HepG2 (cell line): ENCODE data around the gene TUBG1. TPM values are rescaled to one million over a fixed set of nuclear protein-coding genes. Genes with fewer than 3 reads are reported as not detected.

Source experiments
- ARNTL ChIP-seq: sonication (generic); formaldehyde crosslinking; IDR thresholded peaks from 2 replicates; pipeline ENCODE4 v1.4.0; 2020; ENCODE audit warnings: mild to moderate bottlenecking, missing genetic modification reagents
- DZIP1 ChIP-seq: sonication (generic); formaldehyde crosslinking; IDR thresholded peaks from 2 replicates; pipeline ENCODE4 v1.5.0; 2020; ENCODE audit warnings: mild to moderate bottlenecking, missing genetic modification reagents
- GATAD1 ChIP-seq: IDR thresholded peaks from 2 replicates; pipeline ENCODE4 v1.6.1; 2016; ENCODE audit warnings: missing genetic modification reagents, missing compliant biosample characterization
- HMGXB4 ChIP-seq, 2 experiments: sonication (generic) in 1 of 2; formaldehyde crosslinking in 1 of 2; IDR thresholded peaks; 2 replicates each; pipeline versions ENCODE4 v1.4.0 to v1.6.1; 2018 to 2020; ENCODE audit warnings: missing genetic modification reagents in 2 of 2, borderline replicate concordance in 1 of 2, low read depth in 1 of 2, mild to moderate bottlenecking in 1 of 2, missing biosample characterization in 1 of 2
- MAZ ChIP-seq, 2 experiments: sonication (generic) in 1 of 2; formaldehyde crosslinking in 1 of 2; IDR thresholded peaks; 2 replicates each; pipeline versions ENCODE4 v1.5.0 to v1.6.1; 2012 to 2020; ENCODE audit warnings: low read depth in 2 of 2, mild to moderate bottlenecking in 2 of 2, borderline replicate concordance in 1 of 2, improper control_type of control experiment in 1 of 2, low read length in 1 of 2, missing genetic modification reagents in 1 of 2, moderate library complexity in 1 of 2
- MIXL1 ChIP-seq: IDR thresholded peaks from 2 replicates; pipeline ENCODE4 v1.6.1; 2016
- PATZ1 ChIP-seq: sonication (generic); formaldehyde crosslinking; IDR thresholded peaks from 2 replicates; pipeline ENCODE4 v1.4.0; 2020; ENCODE audit warnings: missing genetic modification reagents
- PHB2 ChIP-seq: fragments of 450-650 bp; IDR thresholded peaks from 2 replicates; pipeline ENCODE4 v1.6.1; 2018; ENCODE audit not compliant: partially characterized antibody
- SCMH1 ChIP-seq: sonication (generic); formaldehyde crosslinking; IDR thresholded peaks from 2 replicates; pipeline ENCODE4 v1.9.0; 2021; ENCODE audit warnings: missing genetic modification reagents, mild to moderate bottlenecking, borderline replicate concordance
- SOX6 ChIP-seq, 2 experiments: fragments of 450-650 bp in 1 of 2; sonication (generic) in 1 of 2; formaldehyde crosslinking in 1 of 2; IDR thresholded peaks; 2 replicates each; pipeline versions ENCODE4 v1.4.0 to v1.6.1; 2017 to 2020; ENCODE audit warnings: antibody characterized with exemption in 1 of 2, mild to moderate bottlenecking in 1 of 2, missing genetic modification reagents in 1 of 2
- TCF7L2 ChIP-seq: IDR thresholded peaks from 2 replicates; pipeline ENCODE4 v1.6.1; 2011; ENCODE audit warnings: mild to moderate bottlenecking, low read depth, low read length, moderate library complexity
- ZBTB25 ChIP-seq: IDR thresholded peaks from 2 replicates; pipeline ENCODE4 v1.6.1; 2018; ENCODE audit warnings: missing genetic modification reagents
- ZFY ChIP-seq: sonication (generic); formaldehyde crosslinking; IDR thresholded peaks from 2 replicates; pipeline ENCODE4 v1.4.0; 2020; ENCODE audit warnings: missing genetic modification reagents
- ZNF30 ChIP-seq: sonication (generic); formaldehyde crosslinking; IDR thresholded peaks from 2 replicates; pipeline ENCODE4 v1.5.0; 2020; ENCODE audit warnings: mild to moderate bottlenecking, missing genetic modification reagents
- ZNF543 ChIP-seq: sonication (generic); formaldehyde crosslinking; IDR thresholded peaks from 2 replicates; pipeline ENCODE4 v1.4.0; 2020; ENCODE audit warnings: mild to moderate bottlenecking, missing genetic modification reagents
- ZNF570 ChIP-seq: sonication (generic); formaldehyde crosslinking; IDR thresholded peaks from 2 replicates; pipeline ENCODE4 v1.4.0; 2020; ENCODE audit warnings: mild to moderate bottlenecking, missing genetic modification reagents, borderline replicate concordance
- ZNF776 ChIP-seq: sonication (generic); formaldehyde crosslinking; IDR thresholded peaks from 2 replicates; pipeline ENCODE4 v1.4.0; 2020; ENCODE audit warnings: mild to moderate bottlenecking, missing genetic modification reagents
- ZNF782 ChIP-seq: sonication (generic); formaldehyde crosslinking; IDR thresholded peaks from 2 replicates; pipeline ENCODE4 v1.4.0; 2020; ENCODE audit warnings: missing genetic modification reagents, mild to moderate bottlenecking, borderline replicate concordance
- ZNF83 ChIP-seq: sonication (generic); formaldehyde crosslinking; IDR thresholded peaks from 2 replicates; pipeline ENCODE4 v1.4.0; 2020; ENCODE audit warnings: missing genetic modification reagents, mild to moderate bottlenecking, borderline replicate concordance
- polyA plus RNA-seq, 8 experiments: library from polyadenylated mRNA; depleted of rRNA in 3 of 8; stranded (reverse) in 7 of 8; unstranded in 1 of 8; fragments of >200 nt; fragmentation: Illumina TruSeq in 4 of 8; extraction: Trizol in 4 of 8; gene quantifications; 2 replicates each; pipeline versions ENCODE4 v1.2.1 to v1.2.3, GENCODE V29; 2011 to 2016; ENCODE audit warnings: low read depth in 4 of 8, missing spikeins in 1 of 8, mixed read lengths in 1 of 8; ENCODE audit not compliant: insufficient read depth in 1 of 8
- total RNA-seq, 5 experiments: library from RNA; depleted of rRNA; stranded (reverse); fragments of >200 nt; fragmentation: Illumina TruSeq; extraction: Trizol; gene quantifications; 2 replicates each; pipeline ENCODE4 v1.2.3, GENCODE V29; 2016; ENCODE audit warnings: low read depth in 1 of 5

Gene TUBG1
- total and polyA plus RNA-seq, 2 of the 13 experiments (the other 11 are each of a cell fraction or from before 2014, with no cell fraction given) = 74.1 to 137 TPM

- TF ChIP-seq ZBTB25 (peak; percentile 78), ZNF30 (peak; percentile 59; the same call in 1 of the 2 replicates), SCMH1 (CRISPR knock-in tag) (no peak), ZNF83 (CRISPR knock-in tag) (no peak), ZNF782 (CRISPR knock-in tag) (peak; percentile 37), ARNTL (CRISPR knock-in tag) (peak; percentile 28), HMGXB4 (CRISPR knock-in tag; IDR thresholded peaks at IDR 0.05; ENCODE audit: borderline replicate concordance in 1 of 2, low read depth in 1 of 2) (peak; percentile 93 to 96), TCF7L2 (no peak), PHB2 (no peak), MIXL1 (CRISPR knock-in tag) (peak; percentile 82), SOX6 (IDR thresholded peaks at IDR 0.05) (no peak), SOX6 (CRISPR knock-in tag; IDR thresholded peaks at IDR 0.05) (peak; percentile 48), ZNF570 (CRISPR knock-in tag) (peak; percentile 26; the same call in 1 of the 2 replicates), MAZ (IDR thresholded peaks at IDR 0.05; ENCODE audit: borderline replicate concordance, low read depth, low read length) (peak; percentile 84), MAZ (CRISPR knock-in tag; IDR thresholded peaks at IDR 0.05; ENCODE audit: low read depth) (peak; percentile 83), ZNF776 (0 out of 2 replicates have a peak, but pooled peaks have one; percentile 24), ZNF543 (CRISPR knock-in tag) (peak; percentile 73; the same call in 1 of the 2 replicates), GATAD1 (CRISPR knock-in tag) (peak; percentile 96), DZIP1 (peak; percentile 90), ZFY (CRISPR knock-in tag) (peak; percentile 92), PATZ1 (CRISPR knock-in tag) (peak; percentile 34; the same call in 1 of the 2 replicates)
Measured at GRCh38 chr17:42577532-42578281, 31.8 kb upstream of the TUBG1 start, which contains the start of gene PSMC3IP (continued).
